Thoracic aorta (tissue), 2 donors: Measurements from ENCODE around the gene GCN1. TPM values are rescaled to one million over a fixed set of nuclear protein-coding genes. Genes with fewer than 3 reads are reported as not detected.

Source experiments
- ATAC-seq: fragments of 150-250 bp; one replicate; pipeline ENCODE4 v1.8.0; 2017; ENCODE audit warnings: low read depth; ENCODE audit not compliant: insufficient number of reproducible peaks, low FRiP score
- DNase-seq: peaks from one replicate; pipeline ENCODE4 v3.0.0-alpha.2; 2020; ENCODE audit warnings: low spot score
- H3K27ac ChIP-seq, 2 donors: fragments of 200-600 bp; sonication (generic); 1 replicate in 1 of 2; 2 replicates in 1 of 2; pipeline ENCODE4 v1.5.1; 2016; ENCODE audit warnings: mild to moderate bottlenecking in 2 of 2, moderate library complexity in 2 of 2
- H3K27me3 ChIP-seq: fragments of 200-600 bp; sonication (generic); replicated peaks from 2 replicates; pipeline ENCODE4 v1.6.0; 2016; ENCODE audit warnings: mild to moderate bottlenecking; ENCODE audit not compliant: insufficient read depth
- H3K36me3 ChIP-seq: fragments of 200-600 bp; sonication (generic); one replicate; pipeline ENCODE4 v1.5.1; 2016
- H3K4me1 ChIP-seq, 2 donors: fragments of 200-600 bp; sonication (generic); 1 replicate in 1 of 2; 2 replicates in 1 of 2; pipeline versions ENCODE4 v1.5.1 to v1.6.0; 2016; ENCODE audit warnings: low read depth in 2 of 2, mild to moderate bottlenecking in 1 of 2; ENCODE audit not compliant: control insufficient read depth in 1 of 2
- H3K4me3 ChIP-seq: fragments of 200-600 bp; sonication (generic); 2 replicates; pipeline ENCODE4 v1.5.1; 2016; ENCODE audit warnings: mild to moderate bottlenecking
- H3K9me3 ChIP-seq: fragments of 200-600 bp; sonication (generic); 2 replicates; pipeline ENCODE4 v1.5.1; 2016
- total RNA-seq, 2 donors: library from RNA; depleted of rRNA; stranded (reverse); fragments of >200 nt; gene quantifications; one replicate each; pipeline versions ENCODE4 v1.1.0 to v1.2.3, GENCODE V29; 2016
- TF ChIP-seq, protein P1 (sequence below): fragments of 200-600 bp; sonication (generic); IDR thresholded peaks from one replicate; pipeline ENCODE4 v1.5.1; 2019; ENCODE audit warnings: antibody characterized with exemption

The GCN1 gene
- total RNA-seq, 2 donors from 2014 or later = 56.8 to 91.5 TPM

DNA sequence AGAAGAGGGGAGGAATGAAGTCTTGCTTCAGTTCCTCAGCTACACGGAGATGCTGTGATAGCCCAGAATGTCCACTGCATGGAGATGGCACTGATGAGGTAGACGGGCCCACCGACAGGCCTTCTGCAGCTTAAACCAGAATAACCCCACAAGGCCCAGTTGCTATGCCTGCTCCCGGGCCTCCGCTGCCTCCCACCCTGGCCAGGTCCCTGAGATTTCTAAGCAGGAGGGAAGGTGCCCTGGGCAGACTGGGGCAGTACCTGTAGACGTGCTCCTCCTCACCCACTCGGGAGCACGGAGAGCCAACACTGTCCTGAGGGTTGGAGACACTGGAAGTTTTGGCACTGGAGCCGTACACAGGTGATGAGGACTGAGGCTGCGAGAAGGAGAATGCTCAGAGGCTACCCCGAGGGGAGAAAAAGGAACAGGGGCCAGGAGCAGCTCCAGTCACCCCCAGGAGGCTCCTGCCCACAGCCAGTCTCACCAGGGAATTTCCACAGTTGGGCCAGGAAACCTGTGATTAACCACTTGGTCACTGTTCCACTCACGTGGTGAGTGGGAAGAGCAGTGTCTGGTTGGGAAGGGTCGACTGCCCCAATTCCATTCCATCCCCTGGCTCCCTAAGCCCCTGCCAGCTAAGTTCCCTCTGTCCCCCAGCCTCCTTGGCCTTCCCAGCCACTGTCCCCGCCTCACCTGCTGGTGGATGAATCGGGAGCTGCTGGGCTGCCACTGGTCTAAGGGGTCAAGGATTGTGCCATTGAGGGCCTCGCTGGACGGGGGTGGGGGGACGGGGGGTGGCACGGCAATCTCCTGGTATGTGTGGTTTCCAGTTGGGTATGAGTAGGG is 29.2 kb upstream of the GCN1 start:
- no peaks in the 10 kb centered on the region for H3K9me3 ChIP-seq
- H3K36me3 ChIP-seq = peaks cover 43% of the 10 kb centered on the region
- no peak overlapping the region for H3K27ac ChIP-seq
- peaks cover 11 to 31% of the 10 kb centered on the region in 2 donors for H3K4me1 ChIP-seq
- no peak overlapping the region for H3K4me3 ChIP-seq
- ATAC-seq (no peak), DNase-seq (no peak)
- TF ChIP-seq, protein P1, sequence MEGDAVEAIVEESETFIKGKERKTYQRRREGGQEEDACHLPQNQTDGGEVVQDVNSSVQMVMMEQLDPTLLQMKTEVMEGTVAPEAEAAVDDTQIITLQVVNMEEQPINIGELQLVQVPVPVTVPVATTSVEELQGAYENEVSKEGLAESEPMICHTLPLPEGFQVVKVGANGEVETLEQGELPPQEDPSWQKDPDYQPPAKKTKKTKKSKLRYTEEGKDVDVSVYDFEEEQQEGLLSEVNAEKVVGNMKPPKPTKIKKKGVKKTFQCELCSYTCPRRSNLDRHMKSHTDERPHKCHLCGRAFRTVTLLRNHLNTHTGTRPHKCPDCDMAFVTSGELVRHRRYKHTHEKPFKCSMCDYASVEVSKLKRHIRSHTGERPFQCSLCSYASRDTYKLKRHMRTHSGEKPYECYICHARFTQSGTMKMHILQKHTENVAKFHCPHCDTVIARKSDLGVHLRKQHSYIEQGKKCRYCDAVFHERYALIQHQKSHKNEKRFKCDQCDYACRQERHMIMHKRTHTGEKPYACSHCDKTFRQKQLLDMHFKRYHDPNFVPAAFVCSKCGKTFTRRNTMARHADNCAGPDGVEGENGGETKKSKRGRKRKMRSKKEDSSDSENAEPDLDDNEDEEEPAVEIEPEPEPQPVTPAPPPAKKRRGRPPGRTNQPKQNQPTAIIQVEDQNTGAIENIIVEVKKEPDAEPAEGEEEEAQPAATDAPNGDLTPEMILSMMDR = no peak
- H3K27me3 ChIP-seq = no peaks in the 10 kb centered on the region

DNA sequence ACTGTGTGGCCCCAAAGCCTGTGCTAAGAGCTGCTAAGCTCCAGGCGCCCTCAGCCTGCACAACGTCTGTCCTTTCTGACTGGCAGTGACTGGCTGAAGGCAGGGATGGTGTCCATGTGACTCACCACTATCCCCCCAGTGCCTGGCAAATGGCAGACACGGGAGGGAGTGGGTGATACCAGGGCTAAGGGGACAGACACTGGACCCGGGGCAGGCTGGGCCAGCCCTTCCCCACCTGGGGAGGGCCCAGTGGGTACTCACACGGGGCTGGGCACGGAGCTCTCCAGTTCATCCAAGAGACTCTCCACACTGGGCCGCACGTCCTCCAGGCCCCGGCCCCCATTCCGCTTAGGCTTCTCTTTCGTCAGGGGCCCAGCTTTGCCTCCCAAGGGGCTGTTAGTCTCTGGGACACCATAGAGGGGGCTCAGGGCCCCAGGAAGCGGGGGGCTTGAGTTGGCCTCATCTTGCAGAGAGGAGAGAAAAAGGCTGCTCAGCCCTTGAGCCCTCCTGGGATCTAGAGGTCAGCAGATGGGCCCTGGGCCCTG is 27.8 kb upstream of the GCN1 start:
- peaks cover 51% of the 10 kb centered on the region for H3K36me3 ChIP-seq
- no peak for DNase-seq
- no peak overlapping the region for H3K27ac ChIP-seq

DNA sequence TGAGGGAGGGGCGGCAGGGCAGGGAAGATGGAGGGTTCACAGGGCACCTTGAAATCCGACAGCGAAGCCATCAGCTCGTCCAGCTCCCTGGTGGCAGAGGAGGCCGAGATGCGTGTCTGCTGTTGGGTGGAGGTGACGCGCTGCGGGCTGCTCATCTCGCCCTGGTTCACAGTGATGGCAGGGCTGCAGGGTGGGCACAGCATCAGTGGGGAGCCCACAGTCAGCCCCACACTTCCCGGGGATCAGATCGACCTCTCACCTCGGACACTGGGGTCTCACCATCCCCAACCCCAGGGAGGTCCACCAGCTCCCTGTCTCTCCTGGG is 27.0 kb upstream of the GCN1 start:
- ATAC-seq = no peak
- TF ChIP-seq, protein P1 = no peak
- Histone ChIP-seq H3K4me1 (peaks cover 8 to 21% of the 10 kb centered on the region in 2 donors), H3K36me3 (peaks cover 51% of the 10 kb centered on the region), H3K4me3 (no peak overlapping the region), H3K9me3 (no peaks in the 10 kb centered on the region), H3K27ac (no peak overlapping the region), H3K27me3 (no peaks in the 10 kb centered on the region)
- no peak for DNase-seq

More for the DNA sequence above, 27.8 kb upstream of the GCN1 start:
- Histone ChIP-seq H3K4me1 (peaks cover 8 to 21% of the 10 kb centered on the region in 2 donors), H3K9me3 (no peaks in the 10 kb centered on the region), H3K4me3 (no peak overlapping the region), H3K27me3 (no peaks in the 10 kb centered on the region)
- TF ChIP-seq, protein P1 = no peak
- no peak for ATAC-seq

DNA sequence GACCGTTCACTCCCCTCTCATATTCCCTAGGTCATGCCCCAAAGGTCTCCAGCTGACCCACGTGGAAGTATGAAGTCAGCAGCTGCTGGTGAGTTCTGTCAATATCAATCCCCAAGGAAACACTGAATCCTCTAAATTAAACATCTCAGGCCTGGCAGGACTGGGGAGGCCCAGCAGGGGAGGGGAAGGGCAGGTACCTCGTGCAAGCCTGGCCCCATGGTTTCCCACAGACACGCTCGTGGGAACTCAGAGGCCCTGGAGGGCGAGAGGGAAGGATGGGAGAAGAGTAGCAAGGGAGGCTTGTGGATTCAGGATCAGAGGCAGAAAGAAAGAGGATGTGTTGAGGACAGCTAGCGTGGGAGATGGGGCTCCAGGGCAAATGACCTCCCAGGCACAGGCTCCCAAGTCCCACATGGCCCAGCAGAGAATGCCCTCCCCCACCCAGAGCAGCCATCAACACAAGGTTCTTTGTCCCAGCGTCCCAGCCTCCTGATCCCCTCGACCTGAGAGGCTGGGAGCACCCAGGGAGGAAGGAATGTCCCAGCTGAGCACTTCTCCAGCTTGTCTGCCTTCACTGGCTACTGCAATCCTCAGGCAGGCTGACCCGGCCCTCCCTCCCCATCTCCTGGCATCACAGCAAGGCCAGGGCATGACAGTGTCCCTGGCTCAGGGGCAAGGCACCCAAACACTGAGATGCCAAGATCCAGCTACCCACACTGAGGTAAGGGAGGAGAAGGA is 26.5 kb upstream of the GCN1 start:
- ATAC-seq (no peak), DNase-seq (no peak)
- H3K4me3 ChIP-seq = no peak overlapping the region
- no peaks in the 10 kb centered on the region for H3K9me3 ChIP-seq
- peaks cover 51% of the 10 kb centered on the region for H3K36me3 ChIP-seq
- TF ChIP-seq, protein P1 = no peak
- no peak overlapping the region for H3K27ac ChIP-seq
- H3K27me3 ChIP-seq = no peaks in the 10 kb centered on the region
- H3K4me1 ChIP-seq = peaks cover 8 to 18% of the 10 kb centered on the region in 2 donors
